B cell (primary cell): ENCODE data around the gene SPTB. TPM values are rescaled to one million over a fixed set of nuclear protein-coding genes. Genes with fewer than 3 reads are reported as not detected.

ENCODE experiments used
- ATAC-seq: fragments of 200-7000 bp; cut with Tn5 transposase; one replicate; pipeline ENCODE4 v1.10.0; 2021; ENCODE audit warnings: low read depth, mild to moderate bottlenecking, moderate number of reproducible peaks, moderate library complexity
- CTCF ChIA-PET: fragments of 350-600 bp; sonication (Branson Sonifier 250); formaldehyde crosslinking; loops from one replicate; lab custom pipeline; 2021; ENCODE audit warnings: antibody characterized with exemption, inconsistent platforms; lab: Charles Lee
- POLR2A ChIA-PET: fragments of 350-600 bp; sonication (Branson Sonifier 250); formaldehyde crosslinking; loops from one replicate; lab custom pipeline; 2021; ENCODE audit warnings: antibody characterized with exemption; lab: Charles Lee
- DNase-seq: peaks from one replicate; pipeline ENCODE4 v3.0.0; 2013
- H2AFZ ChIP-seq: 2 replicates; pipeline ENCODE4 v1.6.1; 2012; ENCODE audit warnings: mild to moderate bottlenecking, low read depth, low read length; ENCODE audit not compliant: insufficient read depth, poor library complexity, severe bottlenecking
- H3K27ac ChIP-seq, 2 donors: 1 replicate in 1 of 2; 2 replicates in 1 of 2; pipeline ENCODE4 v1.5.1; 2012 to 2013; ENCODE audit warnings: low read length in 2 of 2, mild to moderate bottlenecking in 2 of 2, moderate library complexity in 1 of 2
- H3K27me3 ChIP-seq, 4 experiments: fragments of 200-600 bp in 1 of 4; sonication (generic) in 1 of 4; replicated peaks in 1 of 4; 1 replicate in 2 of 4; 2 replicates in 2 of 4; pipeline versions ENCODE4 v1.6.1 to v1.7.0; 2013 to 2016; ENCODE audit warnings: low read length in 3 of 4, mild to moderate bottlenecking in 2 of 4, mixed read lengths in 1 of 4, moderate library complexity in 1 of 4; ENCODE audit not compliant: insufficient read depth in 4 of 4, control insufficient read depth in 3 of 4; ENCODE audit errors: control extremely low read depth in 1 of 4
- H3K36me3 ChIP-seq, 2 experiments: replicated peaks in 1 of 2; 1 replicate in 1 of 2; 2 replicates in 1 of 2; pipeline versions ENCODE4 v1.6.1 to v1.7.1; 2013; ENCODE audit warnings: low read length in 1 of 2; ENCODE audit not compliant: insufficient read depth in 2 of 2, control insufficient read depth in 1 of 2; ENCODE audit errors: control extremely low read depth in 1 of 2, extremely low read depth in 1 of 2
- H3K4me1 ChIP-seq, 2 donors: fragments of 200-600 bp in 1 of 2; sonication (generic) in 1 of 2; 1 replicate in 1 of 2; 2 replicates in 1 of 2; pipeline versions ENCODE4 v1.5.1 to v1.6.1; 2013 to 2017; ENCODE audit warnings: low read length in 2 of 2; ENCODE audit not compliant: control insufficient read depth in 2 of 2, insufficient read depth in 2 of 2
- H3K4me2 ChIP-seq: replicated peaks from 2 replicates; pipeline ENCODE3; 2012; ENCODE audit warnings: mild to moderate bottlenecking, low read depth, low read length; ENCODE audit not compliant: poor library complexity, severe bottlenecking
- H3K4me3 ChIP-seq, 5 experiments: fragments of 200-600 bp in 1 of 5; sonication (generic) in 1 of 5; 1 replicate in 3 of 5; 2 replicates in 2 of 5; pipeline versions ENCODE4 v1.5.1 to v1.7.0; 2011 to 2016; ENCODE audit warnings: low read length in 4 of 5, mild to moderate bottlenecking in 4 of 5, low read depth in 2 of 5, control low read depth in 1 of 5, moderate library complexity in 1 of 5; ENCODE audit not compliant: insufficient read depth in 1 of 5; ENCODE audit errors: control extremely low read depth in 1 of 5, extremely low read depth in 1 of 5
- H3K79me2 ChIP-seq: fragments of 200-600 bp; sonication (generic); one replicate; pipeline ENCODE4 v1.6.0; 2016; ENCODE audit warnings: low read length; ENCODE audit not compliant: control insufficient read depth, insufficient read depth
- H3K9ac ChIP-seq: fragments of 200-600 bp; sonication (generic); 2 replicates; pipeline ENCODE4 v1.6.1; 2017; ENCODE audit warnings: mild to moderate bottlenecking, low read length, moderate library complexity
- H3K9me3 ChIP-seq, 3 donors: one replicate each; pipeline versions ENCODE4 v1.6.1 to v1.7.1; 2013; ENCODE audit warnings: low read length in 2 of 3; ENCODE audit not compliant: control insufficient read depth in 2 of 3, insufficient read depth in 1 of 3; ENCODE audit errors: control extremely low read depth in 1 of 3
- H4K20me1 ChIP-seq: 2 replicates; pipeline ENCODE4 v1.6.0; 2012; ENCODE audit warnings: mild to moderate bottlenecking, low read length; ENCODE audit not compliant: insufficient read depth, control insufficient read depth, poor library complexity, severe bottlenecking
- H3K27ac Mint-ChIP-seq: one replicate; pipeline ENCODE4 v1.8.0; 2021; ENCODE audit warnings: mixed read lengths
- H3K27me3 Mint-ChIP-seq: one replicate; pipeline ENCODE4 v1.8.0; 2021; ENCODE audit warnings: mixed read lengths
- H3K4me1 Mint-ChIP-seq: one replicate; pipeline ENCODE4 v1.8.0; 2021; ENCODE audit warnings: mixed read lengths
- H3K4me3 Mint-ChIP-seq: one replicate; pipeline ENCODE4 v1.8.0; 2021; ENCODE audit warnings: mixed read lengths
- H3K9me3 Mint-ChIP-seq: one replicate; pipeline ENCODE4 v1.8.0; 2022; ENCODE audit warnings: mixed read lengths; ENCODE audit not compliant: insufficient read depth
- EZH2 ChIP-seq: IDR thresholded peaks from 2 replicates; pipeline ENCODE4 v1.6.1; 2012; ENCODE audit warnings: borderline replicate concordance, low read depth, mild to moderate bottlenecking, moderate library complexity, low read length; ENCODE audit not compliant: insufficient read depth, poor library complexity, severe bottlenecking
- WGBS: methylation state at CpG from one replicate; pipeline ENCODE4 v1.1.5; 2013; ENCODE audit warnings: missing lambda C conversion rate; ENCODE audit not compliant: insufficient coverage; 5-methylcytosine and 5-hydroxymethylcytosine counted together
- intact Hi-C: fragments of 100-400 bp; cut with micrococcal nuclease; formaldehyde crosslinking; loops from one replicate; pipeline ENCODE4 v1.10.0; 2022
- polyA plus RNA-seq: library from polyadenylated mRNA; depleted of rRNA; stranded (reverse); fragments of >200 nt; gene quantifications from 2 replicates; pipeline ENCODE4 v1.2.3, GENCODE V29; 2012
- total RNA-seq, 2 donors: library from RNA; stranded (reverse); fragments of 120-200 nt in 1 of 2; gene quantifications; 1 replicate in 1 of 2; 2 replicates in 1 of 2; pipeline versions ENCODE4 v1.2.3 to v1.2.4, GENCODE V29; 2013 to 2022
- TF ChIP-seq, protein P1 (sequence below): fragments of 200-600 bp; IDR thresholded peaks from one replicate; pipeline ENCODE4 v1.8.0; 2022; ENCODE audit warnings: antibody characterized with exemption, mild to moderate bottlenecking

The SPTB gene
- total and polyA plus RNA-seq, 2 donors (not counting 1 experiment from before 2014, with no cell fraction given): 0.12 TPM; not detected in 1

DNA sequence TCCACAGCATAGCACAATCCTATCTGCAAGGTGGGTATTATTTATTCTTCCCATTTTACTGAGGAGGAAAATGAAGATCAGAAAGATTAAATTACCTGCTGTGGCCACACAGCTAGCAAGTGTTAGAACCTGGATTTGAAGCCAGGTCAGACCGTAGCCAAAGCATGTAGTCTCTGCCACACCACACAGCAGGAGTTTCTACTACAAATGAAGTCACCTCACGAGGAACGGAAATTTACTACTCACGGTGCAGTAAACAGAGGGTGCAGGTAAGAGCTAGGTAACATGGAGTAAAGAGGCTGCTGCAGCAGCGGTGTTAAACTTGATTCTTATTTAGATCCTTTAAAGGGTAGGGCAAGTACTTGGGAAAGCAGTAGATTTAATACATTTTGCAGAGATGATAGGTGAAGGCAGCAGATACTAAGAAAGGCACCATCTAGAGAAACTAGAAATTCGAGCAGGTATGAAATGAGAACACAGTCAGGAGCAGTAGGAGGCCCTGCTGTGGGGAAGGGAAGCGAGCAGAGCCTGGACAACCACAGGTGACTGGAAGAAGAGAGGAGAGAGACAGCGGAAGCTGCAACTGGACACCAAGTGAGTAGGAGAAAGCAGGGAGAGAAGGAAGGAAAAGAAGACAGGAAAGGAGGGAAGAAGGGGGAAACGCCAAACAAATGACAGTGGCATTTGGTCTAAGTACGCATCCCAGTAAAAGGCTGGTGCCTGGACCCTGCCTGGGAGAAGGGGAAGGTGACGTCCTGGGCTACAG, 21.5 kb downstream of the SPTB start:
- H3K27me3 ChIP-seq: no peaks in the 10 kb centered on the region
- no peaks in the 10 kb centered on the region for H3K4me1 ChIP-seq
- H3K9me3 Mint-ChIP-seq: no peaks in the 10 kb centered on the region
- no peak overlapping the region for H3K27ac ChIP-seq
- peaks cover 26% of the 10 kb centered on the region for H3K27me3 Mint-ChIP-seq
- no peak overlapping the region for H3K4me2 ChIP-seq
- no peak overlapping the region for H2AFZ ChIP-seq
- TF ChIP-seq, protein P1, sequence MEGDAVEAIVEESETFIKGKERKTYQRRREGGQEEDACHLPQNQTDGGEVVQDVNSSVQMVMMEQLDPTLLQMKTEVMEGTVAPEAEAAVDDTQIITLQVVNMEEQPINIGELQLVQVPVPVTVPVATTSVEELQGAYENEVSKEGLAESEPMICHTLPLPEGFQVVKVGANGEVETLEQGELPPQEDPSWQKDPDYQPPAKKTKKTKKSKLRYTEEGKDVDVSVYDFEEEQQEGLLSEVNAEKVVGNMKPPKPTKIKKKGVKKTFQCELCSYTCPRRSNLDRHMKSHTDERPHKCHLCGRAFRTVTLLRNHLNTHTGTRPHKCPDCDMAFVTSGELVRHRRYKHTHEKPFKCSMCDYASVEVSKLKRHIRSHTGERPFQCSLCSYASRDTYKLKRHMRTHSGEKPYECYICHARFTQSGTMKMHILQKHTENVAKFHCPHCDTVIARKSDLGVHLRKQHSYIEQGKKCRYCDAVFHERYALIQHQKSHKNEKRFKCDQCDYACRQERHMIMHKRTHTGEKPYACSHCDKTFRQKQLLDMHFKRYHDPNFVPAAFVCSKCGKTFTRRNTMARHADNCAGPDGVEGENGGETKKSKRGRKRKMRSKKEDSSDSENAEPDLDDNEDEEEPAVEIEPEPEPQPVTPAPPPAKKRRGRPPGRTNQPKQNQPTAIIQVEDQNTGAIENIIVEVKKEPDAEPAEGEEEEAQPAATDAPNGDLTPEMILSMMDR: no peak
- TF ChIP-seq EZH2: no peak
- CTCF ChIA-PET: interaction anchor here (0.9 to 1.1 kb wide), 2 partner anchors 34 kb away, joined by 3 to 4 read pairs; no protein-coding TSS in a partner anchor
- no peaks in the 10 kb centered on the region for H3K4me1 Mint-ChIP-seq
- no peak for ATAC-seq
- H3K79me2 ChIP-seq: no peaks in the 10 kb centered on the region
- H3K9ac ChIP-seq: no peak overlapping the region
- 86% methylated on average over 7 of the region's 11 CpGs for WGBS
- no peak overlapping the region for H3K27ac Mint-ChIP-seq
- H3K9me3 ChIP-seq: no peaks in the 10 kb centered on the region
- H3K36me3 ChIP-seq: no peaks in the 10 kb centered on the region
- H4K20me1 ChIP-seq: no peaks in the 10 kb centered on the region
- POLR2A ChIA-PET: no interaction called here
- H3K4me3 Mint-ChIP-seq: no peak overlapping the region
- DNase-seq: no peak
- intact Hi-C loops: no loop called here
- no peak overlapping the region for H3K4me3 ChIP-seq
